H9 (cell line): ENCODE results near the gene LILRB1. TPM values are rescaled to one million over a fixed set of nuclear protein-coding genes. Genes with fewer than 3 reads are reported as not detected.

Source experiments
- DNase-seq: peaks from one replicate; pipeline ENCODE4 v3.0.0-alpha.2; 2017
- H2AFZ ChIP-seq: one replicate; pipeline ENCODE4 v1.6.1; 2013; ENCODE audit warnings: mild to moderate bottlenecking, low read length, control low read depth, moderate library complexity
- H2AK5ac ChIP-seq: 2 replicates; pipeline ENCODE4 v1.6.1; 2013; ENCODE audit warnings: low read length, control low read depth, mixed read lengths; ENCODE audit not compliant: insufficient read length
- H2BK120ac ChIP-seq: one replicate; pipeline ENCODE4 v1.6.1; 2013; ENCODE audit warnings: low read depth, mild to moderate bottlenecking, low read length, control low read depth, inconsistent platforms; ENCODE audit not compliant: poor library complexity, severe bottlenecking
- H2BK12ac ChIP-seq: 2 replicates; pipeline ENCODE4 v1.6.1; 2013; ENCODE audit warnings: low read length, control low read depth, mixed read lengths, low read depth; ENCODE audit not compliant: insufficient read length
- H2BK15ac ChIP-seq: 2 replicates; pipeline ENCODE4 v1.6.1; 2013; ENCODE audit warnings: low read depth, low read length, control low read depth
- H2BK20ac ChIP-seq: one replicate; pipeline ENCODE4 v1.6.1; 2013; ENCODE audit warnings: low read depth, mild to moderate bottlenecking, low read length, control low read depth, inconsistent platforms; ENCODE audit not compliant: poor library complexity, severe bottlenecking
- H2BK5ac ChIP-seq: 2 replicates; pipeline ENCODE4 v1.6.1; 2013; ENCODE audit warnings: low read length, control low read depth, mixed read lengths; ENCODE audit not compliant: insufficient read length
- H3K14ac ChIP-seq: 2 replicates; pipeline ENCODE4 v1.6.1; 2013; ENCODE audit warnings: low read length, control low read depth; ENCODE audit not compliant: insufficient read depth
- H3K18ac ChIP-seq: 2 replicates; pipeline ENCODE4 v1.6.1; 2013; ENCODE audit warnings: low read depth, mild to moderate bottlenecking, mixed read lengths, low read length, control low read depth; ENCODE audit not compliant: insufficient read length
- H3K23ac ChIP-seq: 2 replicates; pipeline ENCODE4 v1.6.1; 2013; ENCODE audit warnings: low read length, control low read depth, mixed read lengths, low read depth; ENCODE audit not compliant: insufficient read length
- H3K23me2 ChIP-seq: 2 replicates; pipeline ENCODE4 v1.6.1; 2013; ENCODE audit warnings: low read depth, mild to moderate bottlenecking, mixed read lengths, low read length, control low read depth; ENCODE audit not compliant: insufficient read length, poor library complexity, severe bottlenecking
- H3K27ac ChIP-seq: 2 replicates; pipeline ENCODE4 v1.5.1; 2013; ENCODE audit warnings: low read length, control low read depth, mixed read lengths, low read depth; ENCODE audit not compliant: insufficient read length
- H3K27me3 ChIP-seq: 2 replicates; pipeline ENCODE4 v1.6.1; 2013; ENCODE audit warnings: low read length, control low read depth, inconsistent platforms; ENCODE audit not compliant: insufficient read depth
- H3K4ac ChIP-seq: 2 replicates; pipeline ENCODE4 v1.6.1; 2013; ENCODE audit warnings: low read depth, mild to moderate bottlenecking, control low read depth, inconsistent platforms, low read length, moderate library complexity
- H3K4me1 ChIP-seq: 2 replicates; pipeline ENCODE4 v1.6.1; 2013; ENCODE audit warnings: low read length, control low read depth, inconsistent platforms; ENCODE audit not compliant: insufficient read depth
- H3K4me2 ChIP-seq: 2 replicates; pipeline ENCODE4 v1.6.1; 2013; ENCODE audit warnings: low read length, control low read depth, mixed read lengths; ENCODE audit not compliant: insufficient read length, insufficient read depth
- H3K56ac ChIP-seq: 2 replicates; pipeline ENCODE4 v1.6.1; 2013; ENCODE audit warnings: low read depth, mild to moderate bottlenecking, mixed read lengths, low read length, control low read depth; ENCODE audit not compliant: insufficient read length
- H3K79me1 ChIP-seq: 2 replicates; pipeline ENCODE4 v1.6.1; 2013; ENCODE audit warnings: low read depth, mild to moderate bottlenecking, moderate library complexity, low read length, control low read depth, inconsistent platforms; ENCODE audit not compliant: insufficient read depth, poor library complexity, severe bottlenecking
- H3K79me2 ChIP-seq: 2 replicates; pipeline ENCODE4 v1.6.1; 2013; ENCODE audit warnings: low read length, control low read depth, inconsistent platforms; ENCODE audit not compliant: insufficient read depth
- H3K9ac ChIP-seq: 2 replicates; pipeline ENCODE4 v1.6.1; 2013; ENCODE audit warnings: low read length, control low read depth, mixed read lengths; ENCODE audit not compliant: insufficient read length; ENCODE audit errors: extremely low read depth
- H3K9me3 ChIP-seq: one replicate; pipeline ENCODE4 v1.6.1; 2013; ENCODE audit warnings: low read depth, low read length, inconsistent platforms; ENCODE audit not compliant: control insufficient read depth
- H3T11ph ChIP-seq: one replicate; pipeline ENCODE4 v1.6.1; 2013; ENCODE audit warnings: mild to moderate bottlenecking, low read length, control low read depth, inconsistent platforms
- H4K20me1 ChIP-seq: one replicate; pipeline ENCODE4 v1.6.1; 2013; ENCODE audit not compliant: control insufficient read depth, insufficient read length, insufficient read depth
- H4K5ac ChIP-seq: 2 replicates; pipeline ENCODE4 v1.6.1; 2013; ENCODE audit warnings: low read depth, mild to moderate bottlenecking, mixed read lengths, low read length, control low read depth; ENCODE audit not compliant: insufficient read length
- H4K8ac ChIP-seq: replicated peaks from 2 replicates; pipeline ENCODE4 v1.6.1; 2013; ENCODE audit warnings: low read length, control low read depth, mixed read lengths, low read depth; ENCODE audit not compliant: insufficient read length
- H4K91ac ChIP-seq: 2 replicates; pipeline ENCODE4 v1.6.1; 2013; ENCODE audit warnings: low read depth, mild to moderate bottlenecking, moderate library complexity, mixed read lengths, low read length, control low read depth; ENCODE audit not compliant: insufficient read length
- H3K27ac Mint-ChIP-seq, 3 experiments: 2 replicates in 2 of 3; 3 replicates in 1 of 3; pipeline ENCODE4 v1.8.0; 2020 to 2021; ENCODE audit warnings: mixed read lengths in 3 of 3, mild to moderate bottlenecking in 1 of 3, moderate library complexity in 1 of 3
- H3K27me3 Mint-ChIP-seq: 2 replicates; pipeline ENCODE4 v1.8.0; 2021; ENCODE audit warnings: low read depth, mild to moderate bottlenecking, moderate library complexity, mixed read lengths
- H3K36me3 Mint-ChIP-seq, 3 experiments: 2 replicates in 2 of 3; 3 replicates in 1 of 3; pipeline ENCODE4 v1.8.0; 2020 to 2021; ENCODE audit warnings: low read depth in 3 of 3, mixed read lengths in 3 of 3; ENCODE audit not compliant: insufficient read depth in 1 of 3
- H3K4me1 Mint-ChIP-seq, 2 experiments: 2 replicates each; pipeline ENCODE4 v1.8.0; 2020; ENCODE audit warnings: mixed read lengths in 2 of 2
- H3K4me3 Mint-ChIP-seq, 2 experiments: 2 replicates in 1 of 2; 3 replicates in 1 of 2; pipeline ENCODE4 v1.8.0; 2020 to 2021; ENCODE audit warnings: mild to moderate bottlenecking in 2 of 2, mixed read lengths in 2 of 2, moderate library complexity in 1 of 2
- H3K9me3 Mint-ChIP-seq, 2 experiments: 2 replicates in 1 of 2; 3 replicates in 1 of 2; pipeline ENCODE4 v1.8.0; 2020; ENCODE audit warnings: mild to moderate bottlenecking in 2 of 2, mixed read lengths in 2 of 2, moderate library complexity in 1 of 2
- WGBS: extraction: QIAGEN DNeasy Blood & Tissue Kit; methylation state at CpG from one replicate; pipeline ENCODE4 v1.1.7; 2013; ENCODE audit warnings: missing lambda C conversion rate, low lambda C conversion rate, mixed read lengths; ENCODE audit not compliant: insufficient read length; ENCODE audit errors: extremely low coverage; 5-methylcytosine and 5-hydroxymethylcytosine counted together
- total RNA-seq: library from RNA; stranded (reverse); gene quantifications from 2 replicates; pipeline ENCODE4 v1.2.1, GENCODE V29; 2021
- TF ChIP-seq, protein P1 (sequence below): fragments of 200-600 bp; sonication (generic); conservative IDR thresholded peaks from 3 replicates; pipeline ENCODE4 v1.8.0; 2021; ENCODE audit warnings: antibody characterized with exemption, mild to moderate bottlenecking

Gene LILRB1
- total RNA-seq, 1 experiment from 2014 or later: not detected

GRCh38 chr19:54659300-54659699 lies 29.0 kb downstream of the LILRB1 start:
- Mint-ChIP-seq H3K9me3 (peaks cover 89 to 99% of the 10 kb centered on the region in 2 experiments), H3K4me1 (no peaks in the 10 kb centered on the region), H3K4me3 (no peak overlapping the region), H3K36me3 (peaks cover 13 to 39% (median 23%) of the 10 kb centered on the region in 3 experiments; a peak in 6 of 7 replicates), H3K27ac (no peak overlapping the region), H3K27me3 (no peaks in the 10 kb centered on the region; the same call in none of the 2 replicates)
- H2BK15ac ChIP-seq: no peak overlapping the region
- no peaks in the 10 kb centered on the region for H3K4me1 ChIP-seq
- no peak overlapping the region for H3K18ac ChIP-seq
- no peak for DNase-seq
- no peak overlapping the region for H3K23ac ChIP-seq
- H3K9ac ChIP-seq: no peak overlapping the region
- no peak overlapping the region for H3K56ac ChIP-seq
- TF ChIP-seq, protein P1, sequence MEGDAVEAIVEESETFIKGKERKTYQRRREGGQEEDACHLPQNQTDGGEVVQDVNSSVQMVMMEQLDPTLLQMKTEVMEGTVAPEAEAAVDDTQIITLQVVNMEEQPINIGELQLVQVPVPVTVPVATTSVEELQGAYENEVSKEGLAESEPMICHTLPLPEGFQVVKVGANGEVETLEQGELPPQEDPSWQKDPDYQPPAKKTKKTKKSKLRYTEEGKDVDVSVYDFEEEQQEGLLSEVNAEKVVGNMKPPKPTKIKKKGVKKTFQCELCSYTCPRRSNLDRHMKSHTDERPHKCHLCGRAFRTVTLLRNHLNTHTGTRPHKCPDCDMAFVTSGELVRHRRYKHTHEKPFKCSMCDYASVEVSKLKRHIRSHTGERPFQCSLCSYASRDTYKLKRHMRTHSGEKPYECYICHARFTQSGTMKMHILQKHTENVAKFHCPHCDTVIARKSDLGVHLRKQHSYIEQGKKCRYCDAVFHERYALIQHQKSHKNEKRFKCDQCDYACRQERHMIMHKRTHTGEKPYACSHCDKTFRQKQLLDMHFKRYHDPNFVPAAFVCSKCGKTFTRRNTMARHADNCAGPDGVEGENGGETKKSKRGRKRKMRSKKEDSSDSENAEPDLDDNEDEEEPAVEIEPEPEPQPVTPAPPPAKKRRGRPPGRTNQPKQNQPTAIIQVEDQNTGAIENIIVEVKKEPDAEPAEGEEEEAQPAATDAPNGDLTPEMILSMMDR: no peak
- no peak overlapping the region for H2AFZ ChIP-seq
- H2BK12ac ChIP-seq: no peak overlapping the region
- H2BK120ac ChIP-seq: no peak overlapping the region
- no peaks in the 10 kb centered on the region for H4K20me1 ChIP-seq
- H4K5ac ChIP-seq: no peak overlapping the region
- no peak overlapping the region for H3K4me2 ChIP-seq
- no peak overlapping the region for H2AK5ac ChIP-seq
- H3K27me3 ChIP-seq: no peaks in the 10 kb centered on the region
- no peaks in the 10 kb centered on the region for H3K79me1 ChIP-seq
- no peaks in the 10 kb centered on the region for H3K23me2 ChIP-seq
- no peak overlapping the region for H4K91ac ChIP-seq
- WGBS: no CpG with 5 or more reads among the region's 6 CpGs
- no peak overlapping the region for H3K27ac ChIP-seq
- no peak overlapping the region for H3K4ac ChIP-seq
- no peak overlapping the region for H3T11ph ChIP-seq
- no peaks in the 10 kb centered on the region for H3K79me2 ChIP-seq
- H4K8ac ChIP-seq: no peak overlapping the region
- no peak overlapping the region for H2BK20ac ChIP-seq
- no peak overlapping the region for H2BK5ac ChIP-seq
- H3K14ac ChIP-seq: no peak overlapping the region
- peaks cover 80% of the 10 kb centered on the region for H3K9me3 ChIP-seq
